HG03159 (cell line): ENCODE results near the gene NUAK2.

Experiments used
- ATAC-seq: cut with Tn5 transposase; IDR thresholded peaks from one replicate; pipeline ENCODE4 v1.9.1; 2021; ENCODE audit warnings: mild to moderate bottlenecking, moderate library complexity; ENCODE audit not compliant: unreplicated experiment

The NUAK2 gene

DNA sequence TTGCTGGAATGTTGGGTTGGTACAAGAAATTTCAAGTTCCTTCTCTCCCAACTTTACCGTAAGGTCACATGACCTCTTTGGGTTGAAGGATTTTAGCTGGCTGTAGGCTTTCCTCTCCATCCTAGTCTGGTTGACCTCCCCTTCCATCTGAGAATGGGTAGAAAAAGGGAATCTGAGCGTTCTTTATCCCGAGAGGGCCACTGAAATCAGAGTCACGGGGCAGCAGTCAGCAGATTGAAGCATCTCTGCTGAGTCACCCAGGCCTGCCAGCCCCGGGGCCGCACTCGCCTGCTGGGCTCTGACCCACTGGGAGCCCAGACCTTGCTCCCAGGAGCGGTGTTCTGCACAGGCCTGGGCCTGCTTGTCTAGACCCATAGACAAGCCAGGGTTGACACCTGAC lies 62.8 kb downstream of the NUAK2 start:
- no peak for ATAC-seq

DNA sequence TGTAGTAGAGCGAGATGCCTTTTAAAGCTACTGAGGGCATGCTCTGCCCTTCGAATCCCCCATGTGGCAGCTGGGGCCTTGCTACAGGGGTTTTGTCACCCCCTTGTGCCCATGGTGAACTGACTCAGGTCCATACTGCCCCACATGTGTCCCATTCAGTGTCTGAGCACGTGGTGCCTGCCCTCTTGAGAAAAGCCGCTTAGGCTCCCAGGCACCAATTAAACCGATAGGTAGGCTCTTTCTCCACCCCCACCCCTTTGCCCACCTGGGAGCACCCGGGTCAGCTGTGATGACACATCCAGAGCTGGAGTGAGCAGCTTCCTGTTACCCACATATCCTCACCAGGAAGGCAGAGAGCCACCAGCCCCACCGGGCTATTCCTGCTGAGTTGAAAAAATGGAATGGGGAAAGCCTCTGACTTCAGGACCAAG lies 63.3 kb downstream of the NUAK2 start:
- ATAC-seq, result no peak

DNA sequence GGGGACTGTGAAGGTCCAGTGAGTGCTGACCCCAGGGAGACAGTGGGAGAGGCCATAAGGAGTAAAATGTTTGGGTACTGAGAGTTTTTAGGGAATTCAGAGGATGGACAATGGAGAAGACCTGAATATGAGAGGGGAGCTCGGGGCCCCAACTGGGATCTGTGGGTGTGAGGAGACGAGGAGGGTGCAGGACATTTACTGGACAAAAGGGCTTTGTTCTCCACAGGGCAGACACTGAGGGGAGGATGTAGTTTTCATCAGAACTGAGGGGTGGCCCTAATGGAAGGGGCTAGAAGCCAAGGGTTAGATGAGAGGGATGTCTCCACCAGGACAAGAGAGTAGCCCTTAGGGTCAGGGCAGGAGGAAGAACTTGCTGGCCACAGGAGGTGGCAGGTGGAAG lies 63.8 kb downstream of the NUAK2 start:
- ATAC-seq, result no peak

DNA sequence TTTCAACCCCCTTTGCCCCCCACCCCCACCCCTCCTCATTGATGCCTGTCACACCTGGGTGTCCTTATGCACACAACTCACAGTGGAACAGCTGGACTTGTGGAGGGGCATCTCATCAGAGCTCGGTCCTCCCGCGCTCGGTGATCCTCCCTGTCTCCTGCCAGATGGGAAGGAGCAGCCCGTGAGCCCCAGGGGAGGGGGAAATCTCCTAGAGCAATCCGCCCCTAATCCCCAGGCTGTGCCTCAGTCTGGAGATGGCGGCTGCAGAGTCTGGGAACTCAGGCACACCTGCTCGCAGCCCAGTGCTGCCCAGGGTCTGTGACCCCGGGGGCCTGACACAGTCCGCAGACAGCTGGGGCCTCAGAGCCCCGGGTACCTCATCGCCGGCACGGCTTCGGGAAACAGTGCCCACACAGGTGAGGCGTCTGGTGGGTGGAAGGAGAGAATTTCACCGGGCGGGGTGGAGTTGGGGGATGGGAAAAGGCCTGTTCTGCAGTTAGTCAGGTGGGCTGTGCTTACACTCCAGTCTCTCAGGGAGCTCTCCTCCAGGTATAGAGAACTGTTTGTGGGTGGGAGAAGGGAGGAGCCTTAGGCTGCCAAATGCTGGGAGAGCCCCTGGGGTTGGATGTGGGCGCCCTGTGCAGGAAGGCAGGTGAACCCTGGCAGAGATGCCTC lies 64.5 kb downstream of the NUAK2 start:
- ATAC-seq, result no peak

DNA sequence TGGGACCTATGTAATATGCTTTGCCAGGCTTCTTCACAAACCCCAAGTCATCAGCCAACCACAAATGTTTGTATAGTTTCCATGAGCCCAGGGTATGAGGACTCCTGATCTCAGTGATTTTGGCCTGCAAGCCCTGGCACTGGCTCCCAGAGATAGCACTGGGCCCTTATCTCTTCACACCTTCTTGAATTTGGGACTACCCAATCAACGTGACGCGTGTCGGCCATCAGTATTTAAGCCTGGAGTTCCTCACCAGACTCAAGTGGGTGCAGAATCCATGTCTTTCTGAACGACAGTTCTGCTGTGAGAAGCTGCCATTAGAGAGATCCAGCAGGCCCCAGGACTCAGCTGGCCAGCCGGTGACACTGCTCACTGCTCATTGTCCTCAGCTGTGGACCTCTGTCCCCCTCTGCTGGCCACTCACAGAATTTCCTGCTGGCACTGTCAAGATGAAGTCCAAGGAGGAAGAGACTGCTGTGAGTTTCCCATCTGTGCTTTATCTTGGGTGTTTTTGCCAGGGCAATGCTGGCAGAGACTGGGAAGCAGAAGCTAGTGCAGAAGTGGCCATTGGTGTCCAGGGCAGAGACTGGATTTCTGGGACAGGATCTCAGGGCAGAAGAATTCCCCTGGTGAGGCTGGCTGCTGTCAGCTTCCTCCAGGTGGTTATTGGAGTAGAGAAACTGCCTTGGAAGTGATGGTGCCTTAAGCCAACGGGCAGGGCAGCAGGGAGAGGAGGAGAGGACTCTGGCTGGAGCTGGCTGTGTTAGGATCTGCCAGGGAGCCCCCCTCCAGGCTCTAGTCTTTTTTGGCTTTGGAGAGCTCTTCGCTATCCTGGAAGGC lies 65.4 kb downstream of the NUAK2 start:
- ATAC-seq, result no peak
